ENCODE measurements around the gene SPTBN1.

The SPTBN1 gene

GRCh38 chr2:54658564-54659071, 202.5 kb downstream of the SPTBN1 start:
- peaks cover 90% of the 10 kb centered on the region for H3K36me3 ChIP-seq (ENCODE audit: control insufficient read depth, low read depth, low read length)
- H3K4me3 ChIP-seq (ENCODE audit: low read length), result no peak overlapping the region
- H3K9ac ChIP-seq (ENCODE audit: low read length), result no peak overlapping the region
- H3K9me3 ChIP-seq (ENCODE audit: control insufficient read depth, low read depth, low read length), result no peaks in the 10 kb centered on the region
- H3K4me1 ChIP-seq (ENCODE audit: control insufficient read depth, low read depth, low read length), result no peaks in the 10 kb centered on the region
- H3K27ac ChIP-seq (ENCODE audit: low read length), result no peak overlapping the region
- no peaks in the 10 kb centered on the region for H3K27me3 ChIP-seq (ENCODE audit: control insufficient read depth, insufficient read depth, low read length)

GRCh38 chr2:54659527-54659926, 203.4 kb downstream of the SPTBN1 start:
- Histone ChIP-seq H3K9me3 (ENCODE audit: control insufficient read depth, low read depth, low read length) (no peaks in the 10 kb centered on the region), H3K27me3 (ENCODE audit: control insufficient read depth, insufficient read depth, low read length) (no peaks in the 10 kb centered on the region), H3K36me3 (ENCODE audit: control insufficient read depth, low read depth, low read length) (peaks cover 90% of the 10 kb centered on the region), H3K4me3 (ENCODE audit: low read length) (no peak overlapping the region), H3K9ac (ENCODE audit: low read length) (no peak overlapping the region), H3K4me1 (ENCODE audit: control insufficient read depth, low read depth, low read length) (no peaks in the 10 kb centered on the region), H3K27ac (ENCODE audit: low read length) (no peak overlapping the region)

GRCh38 chr2:54660752-54661151, 204.6 kb downstream of the SPTBN1 start:
- Histone ChIP-seq H3K9ac (ENCODE audit: low read length) (no peak overlapping the region), H3K27ac (ENCODE audit: low read length) (no peak overlapping the region), H3K4me3 (ENCODE audit: low read length) (no peak overlapping the region), H3K36me3 (ENCODE audit: control insufficient read depth, low read depth, low read length) (peaks cover 84% of the 10 kb centered on the region), H3K9me3 (ENCODE audit: control insufficient read depth, low read depth, low read length) (no peaks in the 10 kb centered on the region), H3K4me1 (ENCODE audit: control insufficient read depth, low read depth, low read length) (peaks cover 3% of the 10 kb centered on the region), H3K27me3 (ENCODE audit: control insufficient read depth, insufficient read depth, low read length) (no peaks in the 10 kb centered on the region)

GRCh38 chr2:54663424-54664030, 207.4 kb downstream of the SPTBN1 start:
- Histone ChIP-seq H3K36me3 (ENCODE audit: control insufficient read depth, low read depth, low read length) (peaks cover 89% of the 10 kb centered on the region), H3K27ac (ENCODE audit: low read length) (no peak overlapping the region), H3K9ac (ENCODE audit: low read length) (no peak overlapping the region), H3K4me3 (ENCODE audit: low read length) (no peak overlapping the region), H3K4me1 (ENCODE audit: control insufficient read depth, low read depth, low read length) (peaks cover 4% of the 10 kb centered on the region), H3K9me3 (ENCODE audit: control insufficient read depth, low read depth, low read length) (no peaks in the 10 kb centered on the region), H3K27me3 (ENCODE audit: control insufficient read depth, insufficient read depth, low read length) (no peaks in the 10 kb centered on the region)

GRCh38 chr2:54664238-54664786, 208.2 kb downstream of the SPTBN1 start:
- Histone ChIP-seq H3K9me3 (ENCODE audit: control insufficient read depth, low read depth, low read length) (no peaks in the 10 kb centered on the region), H3K9ac (ENCODE audit: low read length) (no peak overlapping the region), H3K4me3 (ENCODE audit: low read length) (no peak overlapping the region), H3K36me3 (ENCODE audit: control insufficient read depth, low read depth, low read length) (peaks cover 88% of the 10 kb centered on the region), H3K27me3 (ENCODE audit: control insufficient read depth, insufficient read depth, low read length) (no peaks in the 10 kb centered on the region), H3K27ac (ENCODE audit: low read length) (no peak overlapping the region), H3K4me1 (ENCODE audit: control insufficient read depth, low read depth, low read length) (peaks cover 4% of the 10 kb centered on the region)

GRCh38 chr2:54665436-54665856, 209.3 kb downstream of the SPTBN1 start:
- Histone ChIP-seq H3K4me1 (ENCODE audit: control insufficient read depth, low read depth, low read length) (peaks cover 4% of the 10 kb centered on the region), H3K27me3 (ENCODE audit: control insufficient read depth, insufficient read depth, low read length) (no peaks in the 10 kb centered on the region), H3K27ac (ENCODE audit: low read length) (no peak overlapping the region), H3K9me3 (ENCODE audit: control insufficient read depth, low read depth, low read length) (no peaks in the 10 kb centered on the region), H3K4me3 (ENCODE audit: low read length) (no peak overlapping the region), H3K9ac (ENCODE audit: low read length) (no peak overlapping the region), H3K36me3 (ENCODE audit: control insufficient read depth, low read depth, low read length) (peaks cover 83% of the 10 kb centered on the region)

GRCh38 chr2:54666131-54666633, 210.1 kb downstream of the SPTBN1 start:
- H3K36me3 ChIP-seq (ENCODE audit: control insufficient read depth, low read depth, low read length), result peaks cover 79% of the 10 kb centered on the region
- H3K27me3 ChIP-seq (ENCODE audit: control insufficient read depth, insufficient read depth, low read length), result no peaks in the 10 kb centered on the region
- H3K4me3 ChIP-seq (ENCODE audit: low read length), result no peak overlapping the region
- H3K9ac ChIP-seq (ENCODE audit: low read length), result no peak overlapping the region
- H3K4me1 ChIP-seq (ENCODE audit: control insufficient read depth, low read depth, low read length), result peaks cover 4% of the 10 kb centered on the region
- no peaks in the 10 kb centered on the region for H3K9me3 ChIP-seq (ENCODE audit: control insufficient read depth, low read depth, low read length)
- no peak overlapping the region for H3K27ac ChIP-seq (ENCODE audit: low read length)

- Histone ChIP-seq H3K9me3 (ENCODE audit: control insufficient read depth, low read depth, low read length) (no peaks in the 10 kb centered on the region), H3K4me3 (ENCODE audit: low read length) (no peak overlapping the region), H3K27ac (ENCODE audit: low read length) (no peak overlapping the region), H3K4me1 (ENCODE audit: control insufficient read depth, low read depth, low read length) (peaks cover 4% of the 10 kb centered on the region), H3K9ac (ENCODE audit: low read length) (no peak overlapping the region), H3K27me3 (ENCODE audit: control insufficient read depth, insufficient read depth, low read length) (no peaks in the 10 kb centered on the region), H3K36me3 (ENCODE audit: control insufficient read depth, low read depth, low read length) (peaks cover 73% of the 10 kb centered on the region)
Observed at GRCh38 chr2:54666634-54667265, 210.6 kb downstream of the SPTBN1 start.

- Histone ChIP-seq H3K9me3 (ENCODE audit: control insufficient read depth, low read depth, low read length) (no peaks in the 10 kb centered on the region), H3K9ac (ENCODE audit: low read length) (no peak overlapping the region), H3K27me3 (ENCODE audit: control insufficient read depth, insufficient read depth, low read length) (no peaks in the 10 kb centered on the region), H3K27ac (ENCODE audit: low read length) (no peak overlapping the region), H3K36me3 (ENCODE audit: control insufficient read depth, low read depth, low read length) (peaks cover 68% of the 10 kb centered on the region), H3K4me3 (ENCODE audit: low read length) (no peak overlapping the region), H3K4me1 (ENCODE audit: control insufficient read depth, low read depth, low read length) (peaks cover 4% of the 10 kb centered on the region)
Observed at GRCh38 chr2:54667266-54667639, 211.1 kb downstream of the SPTBN1 start.

- H3K27ac ChIP-seq (ENCODE audit: low read length), result no peak overlapping the region
- no peak overlapping the region for H3K4me3 ChIP-seq (ENCODE audit: low read length)
- no peak overlapping the region for H3K9ac ChIP-seq (ENCODE audit: low read length)
- H3K9me3 ChIP-seq (ENCODE audit: control insufficient read depth, low read depth, low read length), result no peaks in the 10 kb centered on the region
- H3K36me3 ChIP-seq (ENCODE audit: control insufficient read depth, low read depth, low read length), result peaks cover 62% of the 10 kb centered on the region
- no peaks in the 10 kb centered on the region for H3K27me3 ChIP-seq (ENCODE audit: control insufficient read depth, insufficient read depth, low read length)
- peaks cover 7% of the 10 kb centered on the region for H3K4me1 ChIP-seq (ENCODE audit: control insufficient read depth, low read depth, low read length)
Observed at GRCh38 chr2:54667726-54668650, 211.9 kb downstream of the SPTBN1 start.

- Histone ChIP-seq H3K4me3 (ENCODE audit: low read length) (no peak overlapping the region), H3K27ac (ENCODE audit: low read length) (no peak overlapping the region), H3K4me1 (ENCODE audit: control insufficient read depth, low read depth, low read length) (peaks cover 7% of the 10 kb centered on the region), H3K9me3 (ENCODE audit: control insufficient read depth, low read depth, low read length) (no peaks in the 10 kb centered on the region), H3K9ac (ENCODE audit: low read length) (no peak overlapping the region), H3K36me3 (ENCODE audit: control insufficient read depth, low read depth, low read length) (peaks cover 57% of the 10 kb centered on the region), H3K27me3 (ENCODE audit: control insufficient read depth, insufficient read depth, low read length) (no peaks in the 10 kb centered on the region)
Observed at GRCh38 chr2:54668711-54669110, 212.6 kb downstream of the SPTBN1 start.
